ENCODE data around the gene FAM227B. TPM values are rescaled to one million over a fixed set of nuclear protein-coding genes. Genes with fewer than 3 reads are reported as not detected.

FAM227B gene
- total RNA-seq, 1 donor from 2014 or later = 2.9 TPM

DNA sequence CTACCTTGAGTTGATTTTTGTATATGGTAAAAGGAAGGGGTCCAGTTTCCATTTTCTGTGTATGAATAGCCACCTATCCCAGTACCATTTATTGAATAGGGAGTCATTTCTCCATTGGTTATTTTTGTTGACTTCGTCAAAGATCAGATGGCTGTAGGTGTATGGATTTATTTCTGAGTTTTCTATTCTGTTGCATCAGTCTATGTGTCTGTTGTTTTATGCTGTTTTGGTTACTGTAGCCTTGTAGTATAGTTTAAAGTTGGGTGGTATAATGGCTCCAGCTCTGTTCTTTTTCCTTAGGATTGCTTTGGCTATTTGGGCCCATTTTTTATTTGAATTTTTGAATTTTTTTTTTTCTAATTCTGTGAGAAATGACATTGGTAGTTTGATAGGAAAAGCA lies 323.0 kb downstream of the FAM227B start:
- TF ChIP-seq POLR2AphosphoS5 (IDR thresholded peaks at IDR 0.05; ENCODE audit: insufficient read depth in 1 of 2, low read depth in 1 of 2) (no peak), POLR2A (IDR thresholded peaks at IDR 0.05) (no peak)
- TF ChIP-seq, protein P1, sequence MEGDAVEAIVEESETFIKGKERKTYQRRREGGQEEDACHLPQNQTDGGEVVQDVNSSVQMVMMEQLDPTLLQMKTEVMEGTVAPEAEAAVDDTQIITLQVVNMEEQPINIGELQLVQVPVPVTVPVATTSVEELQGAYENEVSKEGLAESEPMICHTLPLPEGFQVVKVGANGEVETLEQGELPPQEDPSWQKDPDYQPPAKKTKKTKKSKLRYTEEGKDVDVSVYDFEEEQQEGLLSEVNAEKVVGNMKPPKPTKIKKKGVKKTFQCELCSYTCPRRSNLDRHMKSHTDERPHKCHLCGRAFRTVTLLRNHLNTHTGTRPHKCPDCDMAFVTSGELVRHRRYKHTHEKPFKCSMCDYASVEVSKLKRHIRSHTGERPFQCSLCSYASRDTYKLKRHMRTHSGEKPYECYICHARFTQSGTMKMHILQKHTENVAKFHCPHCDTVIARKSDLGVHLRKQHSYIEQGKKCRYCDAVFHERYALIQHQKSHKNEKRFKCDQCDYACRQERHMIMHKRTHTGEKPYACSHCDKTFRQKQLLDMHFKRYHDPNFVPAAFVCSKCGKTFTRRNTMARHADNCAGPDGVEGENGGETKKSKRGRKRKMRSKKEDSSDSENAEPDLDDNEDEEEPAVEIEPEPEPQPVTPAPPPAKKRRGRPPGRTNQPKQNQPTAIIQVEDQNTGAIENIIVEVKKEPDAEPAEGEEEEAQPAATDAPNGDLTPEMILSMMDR (IDR thresholded peaks at IDR 0.05) = no peak
- intact Hi-C loops (cut with DNase I) = no loop called here
- Histone ChIP-seq H3K4me1 (no peaks in the 10 kb centered on the region), H3K4me3 (no peak overlapping the region), H3K9me3 (no peaks in the 10 kb centered on the region), H3K27me3 (no peaks in the 10 kb centered on the region), H3K36me3 (peaks cover 0 to 6% of the 10 kb centered on the region in 2 donors), H3K27ac (no peak overlapping the region)
- no peak for DNase-seq (ENCODE audit: extremely low spot score in 2 of 2)

DNA sequence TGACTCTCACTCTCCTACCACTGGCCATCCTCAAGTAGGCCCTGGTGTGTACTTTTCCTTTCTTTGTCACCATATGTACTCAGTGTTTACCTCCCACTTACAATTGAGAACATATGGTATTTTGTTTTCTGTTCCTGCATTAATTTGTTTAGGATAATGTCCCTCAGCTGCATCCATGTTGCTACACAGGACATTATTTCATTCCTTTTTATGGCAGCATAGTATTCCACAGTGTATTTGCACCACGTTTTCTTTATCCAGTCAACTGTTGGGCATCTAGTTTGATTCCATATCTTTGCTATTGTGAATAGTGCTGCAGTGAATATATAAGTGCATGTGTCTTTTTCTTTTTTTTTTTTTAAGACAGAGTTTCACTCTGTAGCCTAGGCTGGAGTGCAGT lies 324.4 kb downstream of the FAM227B start:
- Histone ChIP-seq H3K27ac (no peak overlapping the region), H3K9me3 (no peaks in the 10 kb centered on the region), H3K27me3 (no peaks in the 10 kb centered on the region), H3K4me1 (no peaks in the 10 kb centered on the region), H3K4me3 (no peak overlapping the region), H3K36me3 (peaks cover 0 to 10% of the 10 kb centered on the region in 2 donors)
- TF ChIP-seq, protein P1 (IDR thresholded peaks at IDR 0.05) = no peak
- no peak for TF ChIP-seq POLR2A (IDR thresholded peaks at IDR 0.05)
- no peak for TF ChIP-seq POLR2AphosphoS5 (IDR thresholded peaks at IDR 0.05; ENCODE audit: insufficient read depth in 1 of 2, low read depth in 1 of 2)
- DNase-seq (ENCODE audit: extremely low spot score in 2 of 2) = no peak
- intact Hi-C loops (cut with DNase I) = no loop called here

DNA sequence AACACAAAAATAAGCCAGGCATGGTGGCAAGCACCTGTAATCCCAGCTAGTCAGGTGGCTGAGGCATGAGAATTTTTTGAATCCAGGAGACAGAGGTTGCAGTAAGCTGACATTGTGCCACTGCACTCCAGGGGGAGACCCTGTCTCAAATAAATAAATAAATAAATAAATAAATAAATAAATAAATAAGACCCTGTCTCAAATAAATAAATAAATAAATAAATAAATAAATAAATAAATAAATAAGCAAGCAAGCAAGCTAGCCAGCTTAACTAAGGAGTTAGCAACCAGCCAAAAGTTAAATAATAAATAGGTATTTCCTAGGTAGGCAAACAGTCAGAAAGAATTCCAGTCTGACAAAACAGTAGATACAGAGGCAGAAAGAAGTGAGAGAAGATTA lies 326.7 kb downstream of the FAM227B start:
- no peak for DNase-seq (ENCODE audit: extremely low spot score in 2 of 2)
- no peaks in the 10 kb centered on the region for H3K9me3 ChIP-seq
- H3K4me3 ChIP-seq = no peak overlapping the region
- intact Hi-C loops (cut with DNase I) = no loop called here
- H3K36me3 ChIP-seq = peaks cover 0 to 14% of the 10 kb centered on the region in 2 donors
- H3K27ac ChIP-seq = no peak overlapping the region
- TF ChIP-seq POLR2A (IDR thresholded peaks at IDR 0.05) = no peak
- no peak for TF ChIP-seq POLR2AphosphoS5 (IDR thresholded peaks at IDR 0.05; ENCODE audit: insufficient read depth in 1 of 2, low read depth in 1 of 2)
- TF ChIP-seq, protein P1 (IDR thresholded peaks at IDR 0.05) = no peak
- H3K4me1 ChIP-seq = no peaks in the 10 kb centered on the region
- no peaks in the 10 kb centered on the region for H3K27me3 ChIP-seq

DNA sequence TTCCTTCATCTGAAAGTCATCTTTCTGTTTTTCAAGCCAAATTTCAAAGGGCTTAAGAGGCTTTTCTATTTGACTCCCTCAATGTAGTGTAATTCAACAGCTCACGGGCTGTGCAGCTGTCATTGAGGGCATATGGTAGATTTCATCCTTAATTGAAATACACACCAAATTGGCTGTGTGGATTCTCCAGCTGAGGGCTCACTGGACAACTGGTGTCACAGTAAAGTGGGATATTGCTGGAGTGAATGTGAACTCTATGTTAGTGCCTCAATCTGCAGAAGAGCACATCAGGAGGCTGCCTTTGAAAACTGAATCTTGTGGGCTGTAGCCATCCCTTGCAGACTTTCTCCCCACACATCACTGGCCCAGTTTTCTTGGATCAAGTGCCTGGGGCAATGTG lies 330.4 kb downstream of the FAM227B start:
- Histone ChIP-seq H3K4me1 (no peaks in the 10 kb centered on the region), H3K4me3 (no peak overlapping the region), H3K27ac (no peak overlapping the region), H3K27me3 (no peaks in the 10 kb centered on the region), H3K9me3 (no peaks in the 10 kb centered on the region), H3K36me3 (peaks cover 0 to 14% of the 10 kb centered on the region in 2 donors)
- DNase-seq (ENCODE audit: extremely low spot score in 2 of 2) = no peak
- TF ChIP-seq, protein P1 (IDR thresholded peaks at IDR 0.05) = no peak
- TF ChIP-seq POLR2AphosphoS5 (IDR thresholded peaks at IDR 0.05; ENCODE audit: insufficient read depth in 1 of 2, low read depth in 1 of 2) (no peak), POLR2A (IDR thresholded peaks at IDR 0.05) (no peak)
- intact Hi-C loops (cut with DNase I) = no loop called here

DNA sequence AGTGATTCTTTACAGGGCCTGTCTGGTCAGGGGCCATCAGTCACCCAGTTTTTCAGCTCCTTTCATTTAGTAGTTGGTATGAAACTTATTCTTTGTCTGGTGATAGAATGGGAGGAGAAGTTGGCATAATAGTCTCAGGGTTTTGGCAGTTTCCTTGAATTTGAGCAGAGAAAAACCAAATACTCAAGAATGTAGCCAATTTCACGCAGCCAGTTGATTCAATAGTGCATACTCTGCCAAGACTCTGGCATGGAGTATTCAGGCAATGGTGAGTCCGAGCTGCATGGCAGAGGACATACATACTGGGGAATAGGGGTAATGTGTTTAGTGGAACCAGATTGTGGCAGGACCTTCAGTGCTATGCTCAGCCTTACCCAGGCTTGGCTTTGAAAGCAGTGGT lies 332.2 kb downstream of the FAM227B start:
- Histone ChIP-seq H3K27ac (no peak overlapping the region), H3K4me1 (no peaks in the 10 kb centered on the region), H3K36me3 (peaks cover 0 to 27% of the 10 kb centered on the region in 2 donors), H3K27me3 (no peaks in the 10 kb centered on the region), H3K4me3 (no peak overlapping the region), H3K9me3 (no peaks in the 10 kb centered on the region)
- intact Hi-C loops (cut with DNase I) = no loop called here
- DNase-seq (ENCODE audit: extremely low spot score in 2 of 2) = no peak
- TF ChIP-seq POLR2A (IDR thresholded peaks at IDR 0.05) (no peak), POLR2AphosphoS5 (IDR thresholded peaks at IDR 0.05; ENCODE audit: insufficient read depth in 1 of 2, low read depth in 1 of 2) (no peak)
- TF ChIP-seq, protein P1 (IDR thresholded peaks at IDR 0.05) = no peak

Data from vagina (tissue), 2 donors.